Keratinocyte (primary cell): ENCODE data around the gene ZMYND12. TPM values are rescaled to one million over a fixed set of nuclear protein-coding genes. Genes with fewer than 3 reads are reported as not detected.

Source experiments
- DNase-seq: peaks from one replicate; pipeline ENCODE4 v3.0.0-alpha.2; 2011; ENCODE audit warnings: low read depth, missing footprints, low spot score
- FAIRE-seq: peaks from 2 replicates; lab custom pipeline; 2011; peaks lifted over from hg19 to GRCh38; lab: Jason Lieb, UNC
- H2AFZ ChIP-seq: 2 replicates; pipeline ENCODE4 v1.6.0; 2012; ENCODE audit warnings: low read length, control low read depth, inconsistent platforms; ENCODE audit not compliant: control insufficient read depth
- H3K27ac ChIP-seq: 2 replicates; pipeline ENCODE4 v1.5.1; 2011; ENCODE audit warnings: low read length; ENCODE audit not compliant: control insufficient read depth, insufficient read depth
- H3K27me3 ChIP-seq: 3 replicates; pipeline ENCODE4 v1.6.0; 2011; ENCODE audit warnings: low read length; ENCODE audit not compliant: control insufficient read depth, insufficient read depth; ENCODE audit errors: extremely low read depth
- H3K36me3 ChIP-seq, 2 experiments: 2 replicates in 1 of 2; 3 replicates in 1 of 2; pipeline ENCODE4 v1.5.1; 2011; ENCODE audit warnings: low read length in 2 of 2, mild to moderate bottlenecking in 1 of 2; ENCODE audit not compliant: control insufficient read depth in 2 of 2, insufficient read depth in 2 of 2; ENCODE audit errors: extremely low read depth in 1 of 2
- H3K4me1 ChIP-seq: 3 replicates; pipeline ENCODE4 v1.5.1; 2011; ENCODE audit warnings: low read length; ENCODE audit not compliant: control insufficient read depth, insufficient read depth; ENCODE audit errors: extremely low read depth
- H3K4me2 ChIP-seq: 3 replicates; pipeline ENCODE4 v1.6.0; 2011; ENCODE audit warnings: low read depth, low read length; ENCODE audit not compliant: control insufficient read depth, insufficient read depth; ENCODE audit errors: extremely low read depth
- H3K4me3 ChIP-seq, 3 experiments: fragments of 200-600 bp in 1 of 3; sonication (generic) in 1 of 3; 2 replicates in 2 of 3; 3 replicates in 1 of 3; pipeline ENCODE4 v1.5.1; 2011 to 2016; ENCODE audit warnings: low read length in 3 of 3, mild to moderate bottlenecking in 3 of 3, control low read depth in 2 of 3, inconsistent platforms in 1 of 3, low read depth in 1 of 3, mixed read lengths in 1 of 3, mixed run types in 1 of 3, moderate library complexity in 1 of 3; ENCODE audit not compliant: control insufficient read depth in 2 of 3, insufficient read depth in 2 of 3; ENCODE audit errors: extremely low read depth in 1 of 3
- H3K79me2 ChIP-seq: 2 replicates; pipeline ENCODE4 v1.6.0; 2012; ENCODE audit warnings: low read length; ENCODE audit not compliant: control insufficient read depth, insufficient read depth
- H3K9ac ChIP-seq: 3 replicates; pipeline ENCODE4 v1.6.0; 2011; ENCODE audit warnings: low read length; ENCODE audit not compliant: control insufficient read depth, insufficient read depth; ENCODE audit errors: extremely low read depth
- H3K9me1 ChIP-seq: 3 replicates; pipeline ENCODE4 v1.6.0; 2011; ENCODE audit warnings: low read length; ENCODE audit not compliant: control insufficient read depth, insufficient read depth; ENCODE audit errors: extremely low read depth
- H3K9me3 ChIP-seq: 2 replicates; pipeline ENCODE4 v1.5.1; 2012; ENCODE audit warnings: low read depth, low read length; ENCODE audit not compliant: control insufficient read depth
- H4K20me1 ChIP-seq: 3 replicates; pipeline ENCODE4 v1.6.0; 2011; ENCODE audit warnings: low read length; ENCODE audit not compliant: control insufficient read depth, insufficient read depth; ENCODE audit errors: extremely low read depth
- EZH2 ChIP-seq: IDR thresholded peaks from one replicate; pipeline ENCODE4 v1.6.1; 2012; ENCODE audit warnings: inconsistent platforms, mild to moderate bottlenecking, low read length, moderate library complexity
- dilution Hi-C: fragments of 300-500 bp; cut with MboI; formaldehyde crosslinking; loops from one replicate; pipeline ENCODE4 v1.7.0; 2020; ENCODE audit warnings: low sequenced_read_pairs; ENCODE audit not compliant: extremely low pct_ligation_motif_present
- polyA plus RNA-seq, 5 experiments: library from polyadenylated mRNA; depleted of rRNA in 3 of 5; stranded (reverse) in 3 of 5; stranded (forward) in 1 of 5; unstranded in 1 of 5; fragments of >200 nt; gene quantifications; 1 replicate in 1 of 5; 2 replicates in 3 of 5; 3 replicates in 1 of 5; pipeline versions ENCODE4 v1.2.1 to v1.2.3, GENCODE V29; 2011 to 2012; ENCODE audit warnings: missing spikeins in 2 of 5, low read depth in 1 of 5, low replicate concordance in 1 of 5
- TF ChIP-seq, protein P1 (sequence below), 3 experiments: IDR thresholded peaks in 1 of 3; conservative IDR thresholded peaks in 1 of 3; optimal IDR thresholded peaks in 1 of 3; 2 replicates in 2 of 3; 3 replicates in 1 of 3; pipeline versions ENCODE3 to v1.5.1; 2011; ENCODE audit warnings: low read length in 3 of 3, mild to moderate bottlenecking in 3 of 3, moderate library complexity in 2 of 3, control low read depth in 1 of 3, inconsistent platforms in 1 of 3; ENCODE audit not compliant: insufficient read depth in 2 of 3; ENCODE audit errors: extremely low read depth in 1 of 3

The ZMYND12 gene
- polyA plus RNA-seq, 1 donor (not counting 4 experiments of a cell fraction or from before 2014, with no cell fraction given), result 0.24 TPM

DNA sequence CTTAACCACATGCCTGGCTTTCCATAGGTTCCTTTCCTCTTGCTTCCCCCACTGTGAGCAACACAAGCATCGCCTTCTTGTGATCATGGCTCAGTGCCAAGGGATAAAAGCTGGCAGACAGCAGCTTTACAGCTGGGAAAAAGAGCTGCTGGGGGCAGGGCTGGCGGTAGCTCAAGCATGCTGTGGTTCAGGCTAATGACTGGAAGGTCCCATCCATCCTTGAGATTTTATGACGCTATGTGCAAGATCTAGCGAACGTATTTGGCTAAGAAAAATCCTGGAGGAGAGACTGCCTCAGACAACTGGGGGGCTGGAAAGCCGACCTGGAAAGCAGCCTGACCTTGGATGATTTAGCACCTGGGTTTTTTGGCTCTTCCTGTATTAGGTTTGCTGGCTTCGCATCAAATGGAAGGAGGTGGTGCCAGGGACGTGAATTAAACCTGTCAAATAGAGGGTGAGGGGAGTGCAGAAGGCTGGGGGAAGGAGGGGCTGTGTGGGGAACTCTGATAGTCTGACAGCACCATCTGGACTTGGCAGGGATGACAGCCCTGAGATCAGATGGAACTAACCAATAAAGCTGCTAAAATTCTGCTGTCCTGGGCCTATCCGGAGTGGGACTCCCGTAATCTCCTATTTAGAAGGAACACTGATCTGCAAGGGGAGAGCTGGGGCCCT is 34.8 kb downstream of the ZMYND12 start:
- Histone ChIP-seq H4K20me1 (no peaks in the 10 kb centered on the region), H3K9ac (no peak overlapping the region), H3K9me1 (no peaks in the 10 kb centered on the region), H3K27ac (no peak overlapping the region), H3K4me2 (no peak overlapping the region), H3K9me3 (no peaks in the 10 kb centered on the region), H3K79me2 (no peaks in the 10 kb centered on the region), H2AFZ (no peak overlapping the region), H3K4me1 (no peaks in the 10 kb centered on the region), H3K36me3 (no peaks in the 10 kb centered on the region), H3K27me3 (peaks cover 21% of the 10 kb centered on the region), H3K4me3 (no peak overlapping the region)
- DNase-seq (no peak), FAIRE-seq (no peak)
- dilution Hi-C loops, result no loop called here
- TF ChIP-seq, protein P1, sequence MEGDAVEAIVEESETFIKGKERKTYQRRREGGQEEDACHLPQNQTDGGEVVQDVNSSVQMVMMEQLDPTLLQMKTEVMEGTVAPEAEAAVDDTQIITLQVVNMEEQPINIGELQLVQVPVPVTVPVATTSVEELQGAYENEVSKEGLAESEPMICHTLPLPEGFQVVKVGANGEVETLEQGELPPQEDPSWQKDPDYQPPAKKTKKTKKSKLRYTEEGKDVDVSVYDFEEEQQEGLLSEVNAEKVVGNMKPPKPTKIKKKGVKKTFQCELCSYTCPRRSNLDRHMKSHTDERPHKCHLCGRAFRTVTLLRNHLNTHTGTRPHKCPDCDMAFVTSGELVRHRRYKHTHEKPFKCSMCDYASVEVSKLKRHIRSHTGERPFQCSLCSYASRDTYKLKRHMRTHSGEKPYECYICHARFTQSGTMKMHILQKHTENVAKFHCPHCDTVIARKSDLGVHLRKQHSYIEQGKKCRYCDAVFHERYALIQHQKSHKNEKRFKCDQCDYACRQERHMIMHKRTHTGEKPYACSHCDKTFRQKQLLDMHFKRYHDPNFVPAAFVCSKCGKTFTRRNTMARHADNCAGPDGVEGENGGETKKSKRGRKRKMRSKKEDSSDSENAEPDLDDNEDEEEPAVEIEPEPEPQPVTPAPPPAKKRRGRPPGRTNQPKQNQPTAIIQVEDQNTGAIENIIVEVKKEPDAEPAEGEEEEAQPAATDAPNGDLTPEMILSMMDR (optimal IDR thresholded peaks at IDR 0.05 in 1 of 3, IDR thresholded peaks at IDR 0.05 in 1 of 3, conservative IDR thresholded peaks at IDR 0.05 in 1 of 3; ENCODE audit: extremely low read depth in 1 of 3, insufficient read depth in 2 of 3, low read length in 3 of 3), result no peak
- no peak for TF ChIP-seq EZH2

DNA sequence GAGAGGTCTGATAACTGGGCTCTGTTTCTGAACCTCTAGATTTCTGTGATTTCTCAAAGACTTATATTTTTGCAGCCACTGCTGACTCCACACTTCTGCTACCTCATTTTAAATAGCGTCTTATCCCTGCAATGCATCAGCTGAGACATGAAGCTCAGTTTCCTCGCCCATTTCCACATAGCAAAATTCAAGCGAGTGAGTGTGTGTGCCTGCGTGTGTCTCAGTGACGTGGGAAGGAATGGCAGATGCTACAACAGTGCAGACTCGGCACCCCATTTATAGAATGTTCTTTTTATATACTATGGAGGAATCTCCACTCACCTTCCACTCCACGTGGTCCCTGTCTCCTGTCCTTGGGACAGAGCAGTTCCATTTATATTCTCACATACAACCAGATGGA is 35.7 kb downstream of the ZMYND12 start:
- no peak overlapping the region for H3K4me3 ChIP-seq
- dilution Hi-C loops, result no loop called here
- no peaks in the 10 kb centered on the region for H3K9me1 ChIP-seq
- no peak for TF ChIP-seq EZH2
- TF ChIP-seq, protein P1 (optimal IDR thresholded peaks at IDR 0.05 in 1 of 3, IDR thresholded peaks at IDR 0.05 in 1 of 3, conservative IDR thresholded peaks at IDR 0.05 in 1 of 3; ENCODE audit: extremely low read depth in 1 of 3, insufficient read depth in 2 of 3, low read length in 3 of 3), result no peak
- H3K9me3 ChIP-seq, result no peaks in the 10 kb centered on the region
- no peaks in the 10 kb centered on the region for H3K79me2 ChIP-seq
- H4K20me1 ChIP-seq, result no peaks in the 10 kb centered on the region
- DNase-seq (no peak), FAIRE-seq (no peak)
- no peak overlapping the region for H3K27ac ChIP-seq
- no peaks in the 10 kb centered on the region for H3K36me3 ChIP-seq
- H3K4me1 ChIP-seq, result no peaks in the 10 kb centered on the region
- H3K9ac ChIP-seq, result no peak overlapping the region
- H2AFZ ChIP-seq, result no peak overlapping the region
- peaks cover 21% of the 10 kb centered on the region for H3K27me3 ChIP-seq
- no peak overlapping the region for H3K4me2 ChIP-seq
